Measurements from ENCODE around the gene PRAF2. TPM values are rescaled to one million over a fixed set of nuclear protein-coding genes. Genes with fewer than 3 reads are reported as not detected.
A peak's percentile ranks its signal among the peaks of the same experiment; 100 is the strongest.

The PRAF2 gene
- total and polyA plus RNA-seq, 9 of the 15 experiments (the other 6 are each of a cell fraction or from before 2014, with no cell fraction given), result 0.24 to 5.7 (median 2.0) TPM

- TF ChIP-seq ZBTB8A (IDR thresholded peaks at IDR 0.05; ENCODE audit: partially characterized antibody) (no peak), FOXP1 (CRISPR knock-in tag; IDR thresholded peaks at IDR 0.05) (no peak), MCM3 (IDR thresholded peaks at IDR 0.05) (no peak), DIDO1 (tag; IDR thresholded peaks at IDR 0.05; ENCODE audit: low read depth) (no peak), FOXK1 (CRISPR knock-in tag; IDR thresholded peaks at IDR 0.05; ENCODE audit: borderline replicate concordance) (no peak), CHCHD3 (CRISPR knock-in tag; IDR thresholded peaks at IDR 0.05) (no peak), ZNF507 (tag; conservative IDR thresholded peaks at IDR 0.05) (no peak), POU5F1 (IDR thresholded peaks at IDR 0.05; ENCODE audit: borderline replicate concordance, low read depth, low read length, partially characterized antibody) (no peak), TCFL5 (CRISPR knock-in tag; conservative IDR thresholded peaks at IDR 0.05) (no peak), YY1 (IDR thresholded peaks at IDR 0.05; ENCODE audit: borderline replicate concordance in 1 of 3, control insufficient read depth in 1 of 3, extremely low read depth in 1 of 3, insufficient read depth in 3 of 3, insufficient read length in 1 of 3, insufficient replicate concordance in 2 of 3, low read depth in 1 of 3, low read length in 2 of 3) (peak in 1 of 3 experiments; percentile 29), GATAD2A (IDR thresholded peaks at IDR 0.05) (no peak), SMAD4 (CRISPR knock-in tag; conservative IDR thresholded peaks at IDR 0.05) (no peak), ZNF316 (IDR thresholded peaks at IDR 0.05) (peak; percentile 99), HNRNPL (IDR thresholded peaks at IDR 0.05; ENCODE audit: low read depth, low read length) (no peak), MIER1 (IDR thresholded peaks at IDR 0.05; ENCODE audit: low read depth) (no peak)
These were observed 34.0 kb downstream of the PRAF2 start (continued) for GRCh38 chrX:49039598-49040375.
